Measurements from ENCODE around the gene TARM1. TPM values are rescaled to one million over a fixed set of nuclear protein-coding genes. Genes with fewer than 3 reads are reported as not detected.

The TARM1 gene
- total and polyA plus RNA-seq, 4 donors, result 0.60 to 0.71 TPM; not detected in 2

DNA sequence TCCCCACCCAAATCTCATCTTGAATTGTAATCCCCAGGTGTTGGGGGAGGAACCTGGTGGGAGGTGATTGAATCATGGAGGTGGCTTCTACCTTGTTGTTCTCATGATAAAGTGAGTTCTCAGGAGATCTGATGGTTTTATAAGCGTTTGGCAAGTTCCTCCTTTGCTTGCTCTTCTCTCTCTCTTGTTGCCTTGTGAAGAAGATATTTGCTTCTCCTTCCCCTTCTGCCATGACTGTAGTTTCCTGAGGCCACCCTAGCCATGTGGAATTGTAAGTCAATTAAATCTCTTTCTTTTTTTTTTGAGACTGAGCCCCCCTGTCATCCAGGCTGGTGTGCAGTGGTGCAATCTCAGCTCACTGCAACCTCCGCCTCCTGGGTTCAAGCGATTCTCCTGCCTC lies 51.9 kb downstream of the TARM1 start:
- DNase-seq (no peak), ATAC-seq (ENCODE audit: insufficient read depth, low FRiP score) (no peak)
- Histone ChIP-seq H3K4me3 (no peak overlapping the region), H3K9ac (ENCODE audit: insufficient read depth in 1 of 2, low read length in 2 of 2) (no peak overlapping the region), H3K27ac (ENCODE audit: low read depth in 1 of 2, low read length in 1 of 2) (no peak overlapping the region), H3K36me3 (ENCODE audit: control insufficient read depth in 4 of 4, insufficient read depth in 4 of 4, low read length in 4 of 4) (no peaks in the 10 kb centered on the region), H3K9me3 (ENCODE audit: control insufficient read depth in 4 of 4, insufficient read depth in 3 of 4, low read length in 3 of 4) (peaks cover 0 to 3% (median 0%) of the 10 kb centered on the region in 4 donors), H3K4me1 (ENCODE audit: control insufficient read depth in 5 of 5, insufficient read depth in 5 of 5, low read length in 5 of 5) (no peaks in the 10 kb centered on the region), H3K27me3 (ENCODE audit: control insufficient read depth in 3 of 3, insufficient read depth in 3 of 3, low read length in 2 of 3) (peaks cover 0 to 2% (median 0%) of the 10 kb centered on the region in 3 donors)
- TF ChIP-seq, protein P1, sequence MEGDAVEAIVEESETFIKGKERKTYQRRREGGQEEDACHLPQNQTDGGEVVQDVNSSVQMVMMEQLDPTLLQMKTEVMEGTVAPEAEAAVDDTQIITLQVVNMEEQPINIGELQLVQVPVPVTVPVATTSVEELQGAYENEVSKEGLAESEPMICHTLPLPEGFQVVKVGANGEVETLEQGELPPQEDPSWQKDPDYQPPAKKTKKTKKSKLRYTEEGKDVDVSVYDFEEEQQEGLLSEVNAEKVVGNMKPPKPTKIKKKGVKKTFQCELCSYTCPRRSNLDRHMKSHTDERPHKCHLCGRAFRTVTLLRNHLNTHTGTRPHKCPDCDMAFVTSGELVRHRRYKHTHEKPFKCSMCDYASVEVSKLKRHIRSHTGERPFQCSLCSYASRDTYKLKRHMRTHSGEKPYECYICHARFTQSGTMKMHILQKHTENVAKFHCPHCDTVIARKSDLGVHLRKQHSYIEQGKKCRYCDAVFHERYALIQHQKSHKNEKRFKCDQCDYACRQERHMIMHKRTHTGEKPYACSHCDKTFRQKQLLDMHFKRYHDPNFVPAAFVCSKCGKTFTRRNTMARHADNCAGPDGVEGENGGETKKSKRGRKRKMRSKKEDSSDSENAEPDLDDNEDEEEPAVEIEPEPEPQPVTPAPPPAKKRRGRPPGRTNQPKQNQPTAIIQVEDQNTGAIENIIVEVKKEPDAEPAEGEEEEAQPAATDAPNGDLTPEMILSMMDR (IDR thresholded peaks at IDR 0.05; ENCODE audit: control extremely low read depth, extremely low read depth), result no peak
- 60 to 70% methylated on average over 3 of the region's 3 CpGs for WGBS, 2 donors

DNA sequence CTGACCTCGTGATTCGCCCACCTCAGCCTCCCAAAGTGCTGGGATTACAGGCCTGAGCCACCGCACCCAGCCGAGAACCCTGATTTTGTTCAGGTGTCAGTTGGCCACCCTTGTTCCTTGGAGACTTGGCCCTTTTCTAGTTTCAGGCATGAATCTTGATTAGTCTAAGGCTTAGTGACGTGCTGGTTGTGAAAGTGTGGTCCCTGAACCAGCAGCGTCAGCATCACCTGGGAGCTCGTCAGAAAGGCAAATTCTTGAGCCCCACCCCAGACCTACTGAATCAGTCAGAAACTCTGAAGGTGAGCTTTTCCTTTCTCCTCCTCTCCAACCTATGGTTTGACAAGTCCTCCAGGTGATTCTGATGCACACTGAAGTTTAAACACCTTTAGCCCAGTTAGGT lies 54.5 kb downstream of the TARM1 start:
- H3K9me3 ChIP-seq (ENCODE audit: control insufficient read depth in 4 of 4, insufficient read depth in 3 of 4, low read length in 3 of 4), result peaks cover 0 to 3% (median 0%) of the 10 kb centered on the region in 4 donors
- no peaks in the 10 kb centered on the region for H3K4me1 ChIP-seq (ENCODE audit: control insufficient read depth in 5 of 5, insufficient read depth in 5 of 5, low read length in 5 of 5)
- TF ChIP-seq, protein P1 (IDR thresholded peaks at IDR 0.05; ENCODE audit: control extremely low read depth, extremely low read depth), result no peak
- WGBS, 2 donors, result 71 to 78% methylated on average over 7 of the region's 7 CpGs
- ATAC-seq (ENCODE audit: insufficient read depth, low FRiP score) (no peak), DNase-seq (no peak)
- H3K9ac ChIP-seq (ENCODE audit: insufficient read depth in 1 of 2, low read length in 2 of 2), result no peak overlapping the region
- no peak overlapping the region for H3K27ac ChIP-seq (ENCODE audit: low read depth in 1 of 2, low read length in 1 of 2)
- H3K27me3 ChIP-seq (ENCODE audit: control insufficient read depth in 3 of 3, insufficient read depth in 3 of 3, low read length in 2 of 3), result peaks cover 0 to 2% (median 0%) of the 10 kb centered on the region in 3 donors
- H3K4me3 ChIP-seq, result no peak overlapping the region
- H3K36me3 ChIP-seq (ENCODE audit: control insufficient read depth in 4 of 4, insufficient read depth in 4 of 4, low read length in 4 of 4), result no peaks in the 10 kb centered on the region

DNA sequence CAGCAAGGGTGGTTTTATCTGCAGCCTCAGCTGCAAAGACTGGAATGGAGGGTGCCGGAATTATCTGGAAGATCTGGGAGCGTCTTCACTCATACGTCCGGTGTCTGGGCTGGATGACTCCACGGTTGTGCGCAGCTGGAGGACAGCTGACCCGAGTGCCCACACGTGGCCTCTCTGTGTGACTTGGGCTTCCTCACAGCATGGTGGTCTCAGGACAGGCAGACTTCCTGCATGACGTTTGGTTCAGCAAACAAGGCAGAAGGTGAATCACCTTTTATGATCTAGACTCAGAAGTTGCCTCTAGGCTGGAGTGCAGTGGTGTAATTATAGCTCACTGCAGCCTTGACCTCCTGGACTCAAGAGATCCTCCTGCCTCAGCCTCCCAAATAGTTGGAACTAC lies 56.5 kb downstream of the TARM1 start:
- DNase-seq (no peak), ATAC-seq (ENCODE audit: insufficient read depth, low FRiP score) (no peak)
- Histone ChIP-seq H3K4me1 (ENCODE audit: control insufficient read depth in 5 of 5, insufficient read depth in 5 of 5, low read length in 5 of 5) (no peaks in the 10 kb centered on the region), H3K27me3 (ENCODE audit: control insufficient read depth in 3 of 3, insufficient read depth in 3 of 3, low read length in 2 of 3) (no peaks in the 10 kb centered on the region), H3K36me3 (ENCODE audit: control insufficient read depth in 4 of 4, insufficient read depth in 4 of 4, low read length in 4 of 4) (no peaks in the 10 kb centered on the region), H3K4me3 (no peak overlapping the region), H3K27ac (ENCODE audit: low read depth in 1 of 2, low read length in 1 of 2) (no peak overlapping the region), H3K9me3 (ENCODE audit: control insufficient read depth in 4 of 4, insufficient read depth in 3 of 4, low read length in 3 of 4) (peaks cover 0 to 3% (median 0%) of the 10 kb centered on the region in 4 donors), H3K9ac (ENCODE audit: insufficient read depth in 1 of 2, low read length in 2 of 2) (no peak overlapping the region)
- 77 to 82% methylated on average over 9 of the region's 9 CpGs for WGBS, 2 donors
- TF ChIP-seq, protein P1 (IDR thresholded peaks at IDR 0.05; ENCODE audit: control extremely low read depth, extremely low read depth), result no peak

DNA sequence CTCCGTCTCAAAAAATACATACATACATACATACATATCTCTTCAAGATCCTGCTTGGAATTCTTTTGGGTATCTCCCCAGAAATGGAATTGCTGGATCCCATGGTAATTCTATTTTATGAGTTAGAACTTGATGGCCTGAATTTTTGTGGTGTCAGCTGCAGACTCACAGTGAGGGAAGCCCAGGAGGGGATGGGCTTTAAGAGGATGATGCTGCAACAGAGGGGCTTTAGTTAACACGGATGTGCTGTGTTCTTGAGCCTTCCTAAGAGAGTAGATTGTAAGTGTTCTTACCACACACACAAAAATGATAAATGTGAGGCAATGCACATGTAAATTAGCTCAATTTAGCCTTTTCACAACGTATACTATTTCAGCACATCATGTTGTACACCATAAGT lies 58.0 kb downstream of the TARM1 start:
- Histone ChIP-seq H3K4me3 (no peak overlapping the region), H3K27ac (ENCODE audit: low read depth in 1 of 2, low read length in 1 of 2) (no peak overlapping the region), H3K9ac (ENCODE audit: insufficient read depth in 1 of 2, low read length in 2 of 2) (no peak overlapping the region), H3K36me3 (ENCODE audit: control insufficient read depth in 4 of 4, insufficient read depth in 4 of 4, low read length in 4 of 4) (no peaks in the 10 kb centered on the region), H3K9me3 (ENCODE audit: control insufficient read depth in 4 of 4, insufficient read depth in 3 of 4, low read length in 3 of 4) (peaks cover 0 to 3% (median 0%) of the 10 kb centered on the region in 4 donors), H3K27me3 (ENCODE audit: control insufficient read depth in 3 of 3, insufficient read depth in 3 of 3, low read length in 2 of 3) (no peaks in the 10 kb centered on the region), H3K4me1 (ENCODE audit: control insufficient read depth in 5 of 5, insufficient read depth in 5 of 5, low read length in 5 of 5) (no peaks in the 10 kb centered on the region)
- ATAC-seq (ENCODE audit: insufficient read depth, low FRiP score), result no peak
- DNase-seq, result no peak
- WGBS, 2 donors, result 36 to 39% methylated on average over 3 of the region's 3 CpGs
- TF ChIP-seq, protein P1 (IDR thresholded peaks at IDR 0.05; ENCODE audit: control extremely low read depth, extremely low read depth), result no peak
